Measurements from ENCODE around the gene TMEM253. TPM values are rescaled to one million over a fixed set of nuclear protein-coding genes. Genes with fewer than 3 reads are reported as not detected.

TMEM253 gene
- total and polyA plus RNA-seq, 4 donors, result 0.43 to 1.7 (median 0.61) TPM

GRCh38 chr14:21096438-21096837 is 4.4 kb upstream of the TMEM253 start:
- Histone ChIP-seq H3K4me3 (ENCODE audit: low read depth, low read length) (no peak overlapping the region), H3K27ac (ENCODE audit: low read depth, low read length) (peak overlapping the region; percentile 91), H3K27me3 (ENCODE audit: control insufficient read depth, insufficient read depth, low read length) (no peaks in the 10 kb centered on the region), H3K9me3 (ENCODE audit: control insufficient read depth, insufficient read depth, low read length) (no peaks in the 10 kb centered on the region), H3K36me3 (ENCODE audit: control insufficient read depth, insufficient read depth, low read length) (peaks cover 20% of the 10 kb centered on the region), H3K4me1 (ENCODE audit: control insufficient read depth, insufficient read depth, low read length) (peaks cover 45% of the 10 kb centered on the region)
- no peak for DNase-seq (ENCODE audit: low read depth in 4 of 6, low spot score in 6 of 6)
- WGBS (ENCODE audit: insufficient coverage), result no CpG with 5 or more reads among the region's 3 CpGs

- Histone ChIP-seq H3K27ac (ENCODE audit: low read depth, low read length) (peak overlapping the region; percentile 91), H3K9me3 (ENCODE audit: control insufficient read depth, insufficient read depth, low read length) (no peaks in the 10 kb centered on the region), H3K36me3 (ENCODE audit: control insufficient read depth, insufficient read depth, low read length) (peaks cover 13% of the 10 kb centered on the region), H3K4me1 (ENCODE audit: control insufficient read depth, insufficient read depth, low read length) (peaks cover 45% of the 10 kb centered on the region), H3K27me3 (ENCODE audit: control insufficient read depth, insufficient read depth, low read length) (no peaks in the 10 kb centered on the region), H3K4me3 (ENCODE audit: low read depth, low read length) (peak overlapping the region; percentile 39)
- 26% methylated on average over 4 of the region's 10 CpGs for WGBS (ENCODE audit: insufficient coverage)
- peak in 1 of 6 donors; percentile 31 for DNase-seq (ENCODE audit: low read depth in 4 of 6, low spot score in 6 of 6)
Measured at GRCh38 chr14:21096978-21097635, 3.8 kb upstream of the TMEM253 start.

GRCh38 chr14:21097636-21098075 is 3.2 kb upstream of the TMEM253 start:
- 0% methylated on average over 7 of the region's 19 CpGs for WGBS (ENCODE audit: insufficient coverage)
- DNase-seq (ENCODE audit: low read depth in 4 of 6, low spot score in 6 of 6), result peak in 1 of 6 donors; percentile 47
- H3K9me3 ChIP-seq (ENCODE audit: control insufficient read depth, insufficient read depth, low read length), result no peaks in the 10 kb centered on the region
- no peaks in the 10 kb centered on the region for H3K27me3 ChIP-seq (ENCODE audit: control insufficient read depth, insufficient read depth, low read length)
- H3K4me3 ChIP-seq (ENCODE audit: low read depth, low read length), result peak overlapping the region; percentile 39
- H3K36me3 ChIP-seq (ENCODE audit: control insufficient read depth, insufficient read depth, low read length), result peaks cover 8% of the 10 kb centered on the region
- H3K4me1 ChIP-seq (ENCODE audit: control insufficient read depth, insufficient read depth, low read length), result peaks cover 46% of the 10 kb centered on the region
- H3K27ac ChIP-seq (ENCODE audit: low read depth, low read length), result peak overlapping the region; percentile 91

- Histone ChIP-seq H3K27me3 (ENCODE audit: control insufficient read depth, insufficient read depth, low read length) (no peaks in the 10 kb centered on the region), H3K4me3 (ENCODE audit: low read depth, low read length) (peak within 1 kb of the TSS; percentile 75), H3K36me3 (ENCODE audit: control insufficient read depth, insufficient read depth, low read length) (peaks cover 1% of the 10 kb centered on the region), H3K4me1 (ENCODE audit: control insufficient read depth, insufficient read depth, low read length) (peaks cover 46% of the 10 kb centered on the region), H3K27ac (ENCODE audit: low read depth, low read length) (peak within 1 kb of the TSS; percentile 92), H3K9me3 (ENCODE audit: control insufficient read depth, insufficient read depth, low read length) (no peaks in the 10 kb centered on the region)
- WGBS (ENCODE audit: insufficient coverage), result 0% methylated on average over 16 of the region's 90 CpGs
- peak in 2 of 6 donors; percentile 87 for DNase-seq (ENCODE audit: low read depth in 4 of 6, low spot score in 6 of 6)
Measured at GRCh38 chr14:21098076-21098891, 2.6 kb upstream of the TMEM253 start, which contains the start of gene ZNF219. Gene ZNF219 (minus strand): TSS chr14:21098655. CDS start chr14:21093591, 5,064 bp downstream.

- Histone ChIP-seq H3K4me3 (ENCODE audit: low read depth, low read length) (peak overlapping the region; percentile 75), H3K36me3 (ENCODE audit: control insufficient read depth, insufficient read depth, low read length) (no peaks in the 10 kb centered on the region), H3K9me3 (ENCODE audit: control insufficient read depth, insufficient read depth, low read length) (no peaks in the 10 kb centered on the region), H3K27me3 (ENCODE audit: control insufficient read depth, insufficient read depth, low read length) (no peaks in the 10 kb centered on the region), H3K4me1 (ENCODE audit: control insufficient read depth, insufficient read depth, low read length) (peaks cover 44% of the 10 kb centered on the region), H3K27ac (ENCODE audit: low read depth, low read length) (peak overlapping the region; percentile 92)
- no peak for DNase-seq (ENCODE audit: low read depth in 4 of 6, low spot score in 6 of 6)
- no CpG with 5 or more reads among the region's 16 CpGs for WGBS (ENCODE audit: insufficient coverage)
Measured at GRCh38 chr14:21098892-21099595, 1.8 kb upstream of the TMEM253 start.

- H3K4me3 ChIP-seq (ENCODE audit: low read depth, low read length), result peak overlapping the region; percentile 75
- WGBS (ENCODE audit: insufficient coverage), result no CpG with 5 or more reads among the region's 5 CpGs
Measured at GRCh38 chr14:21099596-21099985, 1.3 kb upstream of the TMEM253 start.

GRCh38 chr14:21101802-21102413 is 1.0 kb downstream of the TMEM253 start:
- WGBS (ENCODE audit: insufficient coverage), result 85% methylated on average over 3 of the region's 8 CpGs
- H3K27me3 ChIP-seq (ENCODE audit: control insufficient read depth, insufficient read depth, low read length), result no peaks in the 10 kb centered on the region
- no peak overlapping the region for H3K27ac ChIP-seq (ENCODE audit: low read depth, low read length)
- DNase-seq (ENCODE audit: low read depth in 4 of 6, low spot score in 6 of 6), result no peak
- H3K4me3 ChIP-seq (ENCODE audit: low read depth, low read length), result no peak overlapping the region
- H3K36me3 ChIP-seq (ENCODE audit: control insufficient read depth, insufficient read depth, low read length), result no peaks in the 10 kb centered on the region
- no peaks in the 10 kb centered on the region for H3K9me3 ChIP-seq (ENCODE audit: control insufficient read depth, insufficient read depth, low read length)
- H3K4me1 ChIP-seq (ENCODE audit: control insufficient read depth, insufficient read depth, low read length), result peaks cover 53% of the 10 kb centered on the region

More at GRCh38 chr14:21099596-21099985, 1.3 kb upstream of the TMEM253 start:
- peak overlapping the region; percentile 92 for H3K27ac ChIP-seq (ENCODE audit: low read depth, low read length)
- DNase-seq (ENCODE audit: low read depth in 4 of 6, low spot score in 6 of 6), result no peak
- H3K36me3 ChIP-seq (ENCODE audit: control insufficient read depth, insufficient read depth, low read length), result no peaks in the 10 kb centered on the region
- H3K9me3 ChIP-seq (ENCODE audit: control insufficient read depth, insufficient read depth, low read length), result no peaks in the 10 kb centered on the region
- peaks cover 45% of the 10 kb centered on the region for H3K4me1 ChIP-seq (ENCODE audit: control insufficient read depth, insufficient read depth, low read length)
- no peaks in the 10 kb centered on the region for H3K27me3 ChIP-seq (ENCODE audit: control insufficient read depth, insufficient read depth, low read length)

GRCh38 chr14:21102521-21103410 is 1.9 kb downstream of the TMEM253 start:
- Histone ChIP-seq H3K4me3 (ENCODE audit: low read depth, low read length) (peak overlapping the region; percentile 87), H3K4me1 (ENCODE audit: control insufficient read depth, insufficient read depth, low read length) (peaks cover 51% of the 10 kb centered on the region)
- DNase-seq (ENCODE audit: low read depth in 4 of 6, low spot score in 6 of 6), result peak in 1 of 6 donors; percentile 55

More at GRCh38 chr14:21102521-21103410, 1.9 kb downstream of the TMEM253 start:
- no peaks in the 10 kb centered on the region for H3K27me3 ChIP-seq (ENCODE audit: control insufficient read depth, insufficient read depth, low read length)
- H3K36me3 ChIP-seq (ENCODE audit: control insufficient read depth, insufficient read depth, low read length), result no peaks in the 10 kb centered on the region
- WGBS (ENCODE audit: insufficient coverage), result 18% methylated on average over 5 of the region's 9 CpGs
- H3K27ac ChIP-seq (ENCODE audit: low read depth, low read length), result peak overlapping the region; percentile 99
- H3K9me3 ChIP-seq (ENCODE audit: control insufficient read depth, insufficient read depth, low read length), result no peaks in the 10 kb centered on the region

All from spinal cord (tissue), 10 donors.